ENCODE data around the gene HPCAL1.
"Not testable (repeated sequence)": the region's sequence is repeated elsewhere in the genome, so short reads cannot be mapped to it uniquely, and the experiment has no call there.

The HPCAL1 gene

DNA sequence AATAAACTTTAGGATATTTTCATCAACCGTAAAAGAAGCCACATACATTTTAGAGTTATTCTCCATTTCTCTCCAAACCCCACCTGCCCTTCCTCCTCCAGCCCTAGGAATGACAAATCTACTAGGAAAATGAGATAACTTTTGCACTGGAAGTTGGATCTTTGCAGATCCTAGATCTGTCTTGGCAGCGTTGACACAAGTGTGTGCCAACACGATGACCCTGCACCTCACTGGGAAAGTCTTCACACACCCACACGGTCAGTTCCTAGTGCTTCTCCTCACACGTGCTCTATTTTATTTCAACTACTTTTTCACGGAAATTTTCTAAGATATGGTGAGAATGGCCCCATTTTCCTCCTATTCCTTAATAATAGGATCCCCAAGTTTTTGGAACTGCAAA is 14.1 kb upstream of the HPCAL1 start:
- POLR2A ChIA-PET (ENCODE audit: low non-redundant PET), result no interaction called here
- H3K27ac ChIP-seq, result no peak overlapping the region
- CTCF ChIA-PET, result no interaction called here
- DNase-seq (ENCODE audit: low spot score), result no peak
- TF ChIP-seq, protein P1, sequence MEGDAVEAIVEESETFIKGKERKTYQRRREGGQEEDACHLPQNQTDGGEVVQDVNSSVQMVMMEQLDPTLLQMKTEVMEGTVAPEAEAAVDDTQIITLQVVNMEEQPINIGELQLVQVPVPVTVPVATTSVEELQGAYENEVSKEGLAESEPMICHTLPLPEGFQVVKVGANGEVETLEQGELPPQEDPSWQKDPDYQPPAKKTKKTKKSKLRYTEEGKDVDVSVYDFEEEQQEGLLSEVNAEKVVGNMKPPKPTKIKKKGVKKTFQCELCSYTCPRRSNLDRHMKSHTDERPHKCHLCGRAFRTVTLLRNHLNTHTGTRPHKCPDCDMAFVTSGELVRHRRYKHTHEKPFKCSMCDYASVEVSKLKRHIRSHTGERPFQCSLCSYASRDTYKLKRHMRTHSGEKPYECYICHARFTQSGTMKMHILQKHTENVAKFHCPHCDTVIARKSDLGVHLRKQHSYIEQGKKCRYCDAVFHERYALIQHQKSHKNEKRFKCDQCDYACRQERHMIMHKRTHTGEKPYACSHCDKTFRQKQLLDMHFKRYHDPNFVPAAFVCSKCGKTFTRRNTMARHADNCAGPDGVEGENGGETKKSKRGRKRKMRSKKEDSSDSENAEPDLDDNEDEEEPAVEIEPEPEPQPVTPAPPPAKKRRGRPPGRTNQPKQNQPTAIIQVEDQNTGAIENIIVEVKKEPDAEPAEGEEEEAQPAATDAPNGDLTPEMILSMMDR (conservative IDR thresholded peaks at IDR 0.05; ENCODE audit: low read depth), result no peak

DNA sequence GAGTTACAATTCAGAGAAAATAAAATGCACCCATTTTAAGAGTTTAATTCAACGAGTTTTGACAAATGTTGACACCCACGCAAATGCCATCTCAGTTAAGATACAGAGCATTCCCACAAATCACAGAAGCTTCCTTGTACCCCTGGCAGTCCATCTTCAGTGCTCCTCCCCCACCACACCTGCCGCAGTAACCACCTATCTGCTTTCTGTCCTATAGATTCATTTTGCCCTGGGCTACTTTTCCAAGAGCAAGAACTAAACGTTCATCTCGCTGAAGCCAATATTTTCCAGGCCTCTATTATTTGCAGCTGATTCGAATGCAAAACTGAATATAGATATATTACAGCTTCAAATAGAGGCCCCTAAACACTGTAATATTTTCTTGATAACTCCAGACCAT is 13.4 kb upstream of the HPCAL1 start:
- CTCF ChIA-PET, result no interaction called here
- peak; percentile 34 for DNase-seq (ENCODE audit: low spot score)
- POLR2A ChIA-PET (ENCODE audit: low non-redundant PET), result no interaction called here
- peak overlapping the region; percentile 70 for H3K27ac ChIP-seq
- TF ChIP-seq, protein P1 (conservative IDR thresholded peaks at IDR 0.05; ENCODE audit: low read depth), result no peak

DNA sequence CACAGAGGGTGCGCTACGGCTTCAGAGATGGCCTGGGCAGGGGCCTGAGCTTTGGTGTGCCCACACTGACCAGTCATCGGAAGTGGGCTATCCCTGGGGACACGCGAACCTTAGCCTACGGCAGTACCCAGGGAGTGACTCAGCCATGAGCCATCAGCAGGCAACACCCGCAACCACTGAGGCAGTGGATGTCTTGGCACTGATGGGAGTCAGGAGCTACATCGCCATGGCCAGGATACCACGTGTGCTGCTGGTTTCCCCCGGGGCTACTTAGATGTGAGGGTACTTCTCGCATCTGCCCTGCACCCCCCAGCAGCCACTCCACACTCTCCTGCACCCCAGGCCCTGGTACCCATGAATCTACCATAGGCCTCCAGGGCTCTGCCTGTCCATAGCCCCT is 12.8 kb upstream of the HPCAL1 start:
- POLR2A ChIA-PET (ENCODE audit: low non-redundant PET), result no interaction called here
- TF ChIP-seq, protein P1 (conservative IDR thresholded peaks at IDR 0.05; ENCODE audit: low read depth), result no peak
- DNase-seq (ENCODE audit: low spot score), result peak; percentile 90
- peak overlapping the region; percentile 70 for H3K27ac ChIP-seq
- CTCF ChIA-PET, result interaction anchor here (0.6 kb wide), 2 partner anchors 165 to 956 kb away, joined by 4 to 5 read pairs; no protein-coding TSS in a partner anchor

DNA sequence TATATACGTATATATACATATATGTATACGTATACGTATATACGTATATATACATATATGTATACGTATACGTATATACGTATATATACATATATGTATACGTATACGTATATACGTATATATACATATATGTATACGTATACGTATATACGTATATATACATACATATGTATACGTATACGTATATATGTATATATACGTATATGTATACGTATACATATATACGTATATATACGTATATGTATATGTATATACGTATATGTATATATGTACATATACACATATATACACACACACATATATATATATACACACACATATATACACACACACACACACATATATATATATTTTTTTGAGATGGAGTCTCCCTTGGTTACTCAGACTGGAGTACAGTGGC is 11.3 kb upstream of the HPCAL1 start:
- H3K27ac ChIP-seq; POLR2A ChIA-PET (ENCODE audit: low non-redundant PET); DNase-seq (ENCODE audit: low spot score): not testable (repeated sequence)
- CTCF ChIA-PET, result interaction anchor here (0.6 kb wide), 1 partner anchor 243 kb away, joined by 5 read pairs; no protein-coding TSS in a partner anchor

DNA sequence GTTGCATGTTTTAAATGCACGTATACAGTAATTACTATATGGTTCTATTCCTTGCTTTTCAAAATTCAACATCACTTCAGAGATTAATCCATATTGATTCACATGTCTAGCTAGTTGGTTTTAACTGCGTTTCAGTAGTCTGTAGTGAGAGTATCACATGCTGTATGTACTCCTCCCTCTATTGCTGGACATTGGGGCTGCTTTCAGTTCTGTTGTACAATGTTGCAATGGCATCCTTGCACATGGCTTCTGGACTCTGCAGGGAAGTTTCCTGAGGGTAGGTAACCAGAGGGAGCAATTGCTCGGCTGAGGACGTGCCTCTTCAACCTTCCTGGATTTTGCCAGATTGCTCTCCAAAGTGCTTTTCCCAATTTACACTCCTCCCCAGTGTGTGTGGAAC is 10.7 kb upstream of the HPCAL1 start:
- no peak overlapping the region for H3K27ac ChIP-seq
- CTCF ChIA-PET, result interaction anchor here (0.6 kb wide), 1 partner anchor 243 kb away, joined by 5 read pairs; no protein-coding TSS in a partner anchor
- DNase-seq (ENCODE audit: low spot score), result no peak
- POLR2A ChIA-PET (ENCODE audit: low non-redundant PET), result no interaction called here
- TF ChIP-seq, protein P1 (conservative IDR thresholded peaks at IDR 0.05; ENCODE audit: low read depth), result no peak

DNA sequence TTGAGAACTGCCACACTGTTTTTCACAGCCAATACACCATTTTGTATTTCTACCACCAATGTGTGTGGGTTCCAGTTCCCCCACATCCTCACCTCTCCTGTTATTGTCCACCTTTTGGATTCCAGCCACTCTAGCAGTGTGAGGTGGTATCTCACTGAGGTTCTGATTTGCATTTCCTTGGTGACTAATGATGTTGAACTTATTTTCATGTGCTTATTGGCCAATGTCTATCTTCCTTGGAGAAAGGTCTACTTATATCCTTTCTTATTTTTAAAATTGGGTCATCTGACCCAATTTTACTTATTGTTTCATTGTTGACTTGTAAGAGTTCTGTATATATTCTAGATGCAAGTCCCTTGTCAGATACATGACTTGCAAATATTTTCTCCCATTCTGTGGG is 9.1 kb upstream of the HPCAL1 start:
- no peak for DNase-seq (ENCODE audit: low spot score)
- POLR2A ChIA-PET (ENCODE audit: low non-redundant PET), result no interaction called here
- TF ChIP-seq, protein P1 (conservative IDR thresholded peaks at IDR 0.05; ENCODE audit: low read depth), result no peak
- H3K27ac ChIP-seq, result no peak overlapping the region
- CTCF ChIA-PET, result no interaction called here

DNA sequence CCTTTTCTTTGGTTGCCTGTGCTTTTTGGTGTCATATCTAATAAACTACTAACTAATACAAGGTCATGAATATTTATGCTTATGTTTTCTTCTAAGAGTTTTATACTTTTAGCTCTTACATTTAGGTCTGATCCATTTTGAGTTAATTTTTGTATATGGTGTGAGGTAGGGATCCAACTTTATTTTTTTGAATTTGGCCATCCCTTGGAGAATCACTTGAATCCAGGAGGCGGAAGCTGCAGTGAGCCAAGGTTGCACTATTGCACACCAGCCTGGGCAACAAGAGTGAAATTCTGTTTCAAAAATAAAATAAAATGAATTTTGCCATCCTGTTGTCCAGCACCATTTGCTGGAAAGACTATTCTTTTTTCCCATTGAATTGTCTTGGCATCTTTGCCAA is 8.6 kb upstream of the HPCAL1 start:
- no peak overlapping the region for H3K27ac ChIP-seq
- TF ChIP-seq, protein P1 (conservative IDR thresholded peaks at IDR 0.05; ENCODE audit: low read depth), result no peak
- ChIA-PET CTCF (no interaction called here), POLR2A (ENCODE audit: low non-redundant PET) (no interaction called here)
- no peak for DNase-seq (ENCODE audit: low spot score)

DNA sequence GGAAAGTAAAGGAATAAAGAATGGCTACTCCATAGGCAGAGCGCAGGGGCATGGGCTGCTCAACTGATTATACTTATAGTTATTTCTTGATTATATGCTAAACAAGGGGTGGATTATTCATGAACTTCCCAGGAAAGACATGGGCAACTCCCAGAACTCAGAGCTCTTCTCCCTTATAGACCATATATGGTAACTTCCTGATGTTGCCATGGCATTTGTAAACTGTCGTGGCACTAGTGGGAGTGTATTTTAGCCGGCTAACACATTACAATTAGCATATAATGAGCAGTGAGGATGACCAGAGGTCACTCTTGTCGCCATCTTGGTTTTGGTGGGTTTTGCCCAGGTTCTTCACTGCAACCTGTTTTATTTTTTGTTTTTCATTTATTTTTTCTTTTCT is 7.1 kb upstream of the HPCAL1 start:
- POLR2A ChIA-PET (ENCODE audit: low non-redundant PET); H3K27ac ChIP-seq; DNase-seq (ENCODE audit: low spot score); CTCF ChIA-PET: not testable (repeated sequence)
